ENCODE results near the gene ARRB1. TPM values are rescaled to one million over a fixed set of nuclear protein-coding genes. Genes with fewer than 3 reads are reported as not detected.

Gene ARRB1
- total RNA-seq, 4 donors from 2014 or later, result 15.7 to 44.7 (median 27.7) TPM

DNA sequence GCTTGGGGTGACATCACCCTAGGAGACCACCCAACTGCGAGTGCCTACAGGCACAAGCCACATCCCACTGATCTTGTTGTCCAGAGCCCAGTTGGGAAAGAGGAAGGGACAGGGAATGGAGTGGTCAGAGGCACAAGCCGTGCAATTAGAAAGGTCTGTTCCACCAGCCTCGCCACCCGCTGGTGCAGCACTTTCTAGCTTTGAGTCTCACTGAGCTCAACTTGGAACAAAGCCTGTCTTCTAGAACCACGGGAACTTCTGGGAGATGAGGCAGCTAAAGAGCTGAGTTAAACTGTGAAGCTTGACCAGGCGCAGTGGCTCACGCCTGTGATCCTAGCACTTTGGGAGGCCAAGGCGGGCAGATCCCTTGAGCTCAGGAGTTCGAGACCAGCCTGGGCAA lies 81.6 kb downstream of the ARRB1 start:
- intact Hi-C loops (cut with DNase I), result no loop called here
- Histone ChIP-seq H3K36me3 (peaks cover 0 to 4% of the 10 kb centered on the region in 2 donors), H3K27ac (no peak overlapping the region), H3K27me3 (no peaks in the 10 kb centered on the region), H3K4me1 (no peaks in the 10 kb centered on the region), H3K4me3 (replicated peaks in 1 of 3) (no peak overlapping the region), H3K9me3 (no peaks in the 10 kb centered on the region)
- DNase-seq, result no peak
- 83 to 91% methylated on average over 5 to 9 of the region's 9 CpGs for WGBS, 2 donors
- TF ChIP-seq, protein P1, sequence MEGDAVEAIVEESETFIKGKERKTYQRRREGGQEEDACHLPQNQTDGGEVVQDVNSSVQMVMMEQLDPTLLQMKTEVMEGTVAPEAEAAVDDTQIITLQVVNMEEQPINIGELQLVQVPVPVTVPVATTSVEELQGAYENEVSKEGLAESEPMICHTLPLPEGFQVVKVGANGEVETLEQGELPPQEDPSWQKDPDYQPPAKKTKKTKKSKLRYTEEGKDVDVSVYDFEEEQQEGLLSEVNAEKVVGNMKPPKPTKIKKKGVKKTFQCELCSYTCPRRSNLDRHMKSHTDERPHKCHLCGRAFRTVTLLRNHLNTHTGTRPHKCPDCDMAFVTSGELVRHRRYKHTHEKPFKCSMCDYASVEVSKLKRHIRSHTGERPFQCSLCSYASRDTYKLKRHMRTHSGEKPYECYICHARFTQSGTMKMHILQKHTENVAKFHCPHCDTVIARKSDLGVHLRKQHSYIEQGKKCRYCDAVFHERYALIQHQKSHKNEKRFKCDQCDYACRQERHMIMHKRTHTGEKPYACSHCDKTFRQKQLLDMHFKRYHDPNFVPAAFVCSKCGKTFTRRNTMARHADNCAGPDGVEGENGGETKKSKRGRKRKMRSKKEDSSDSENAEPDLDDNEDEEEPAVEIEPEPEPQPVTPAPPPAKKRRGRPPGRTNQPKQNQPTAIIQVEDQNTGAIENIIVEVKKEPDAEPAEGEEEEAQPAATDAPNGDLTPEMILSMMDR (IDR thresholded peaks at IDR 0.05), result no peak
- no peak for TF ChIP-seq POLR2A (IDR thresholded peaks at IDR 0.05)

DNA sequence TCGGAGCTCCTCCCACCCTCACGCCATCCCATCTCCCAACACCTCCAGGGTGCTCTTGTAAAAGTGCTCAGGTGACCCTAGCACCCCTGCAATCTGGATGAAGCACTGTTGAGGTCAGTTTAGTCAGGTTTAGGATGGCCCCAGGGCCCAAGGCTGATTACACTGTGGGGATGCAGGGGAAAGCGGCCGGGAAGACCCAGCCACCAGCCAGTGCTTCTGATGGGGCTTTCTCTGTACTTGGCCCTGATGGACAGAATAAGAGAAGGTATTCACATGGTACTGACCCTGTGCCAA lies 82.1 kb downstream of the ARRB1 start:
- Histone ChIP-seq H3K27me3 (no peaks in the 10 kb centered on the region), H3K4me3 (replicated peaks in 1 of 3) (no peak overlapping the region), H3K36me3 (peaks cover 0 to 4% of the 10 kb centered on the region in 2 donors), H3K27ac (no peak overlapping the region), H3K9me3 (no peaks in the 10 kb centered on the region), H3K4me1 (no peaks in the 10 kb centered on the region)
- TF ChIP-seq, protein P1 (IDR thresholded peaks at IDR 0.05), result no peak
- TF ChIP-seq POLR2A (IDR thresholded peaks at IDR 0.05), result no peak
- no peak for DNase-seq
- WGBS, 2 donors, result 85 to 96% methylated on average over 4 of the region's 4 CpGs
- intact Hi-C loops (cut with DNase I), result no loop called here

DNA sequence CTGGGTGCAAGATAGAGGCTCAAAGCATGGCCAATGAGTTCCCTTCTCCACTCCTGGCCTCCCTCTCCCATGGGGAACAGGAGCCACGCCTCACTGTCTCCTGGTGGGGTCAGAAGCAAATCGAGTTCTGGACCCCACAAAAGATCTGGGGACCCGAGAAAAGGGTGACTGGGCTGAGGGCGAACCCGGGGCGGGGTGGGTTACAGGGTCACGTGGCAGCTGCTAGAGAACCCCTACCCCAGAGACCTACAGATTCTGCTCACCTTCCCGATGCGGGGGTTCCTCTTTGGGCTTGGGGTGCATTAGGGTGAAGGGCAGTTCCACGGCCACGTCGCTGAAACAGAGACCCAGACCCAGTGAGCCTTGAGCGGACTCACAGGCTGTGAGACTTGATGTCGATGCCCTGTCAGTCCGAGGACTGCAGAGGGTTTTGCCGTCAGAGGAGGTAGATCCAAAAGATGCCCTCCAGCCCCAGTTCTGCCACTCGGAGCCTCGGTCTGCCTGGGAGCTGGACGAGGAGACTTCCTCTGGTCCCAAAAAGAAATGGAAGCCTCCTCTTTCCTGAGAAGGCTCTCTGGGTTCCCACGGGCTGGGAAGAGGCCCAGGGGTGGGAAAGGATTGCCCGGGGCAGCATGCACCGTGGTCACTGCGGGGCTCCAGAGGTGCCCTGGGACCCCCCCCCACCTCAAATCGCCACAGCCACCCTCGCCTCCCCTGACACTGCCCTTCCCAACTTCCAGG lies 82.7 kb downstream of the ARRB1 start:
- no peak for DNase-seq
- intact Hi-C loops (cut with DNase I), result no loop called here
- H3K4me3 ChIP-seq (replicated peaks in 1 of 3), result no peak overlapping the region
- H3K36me3 ChIP-seq, result peaks cover 0 to 4% of the 10 kb centered on the region in 2 donors
- no peaks in the 10 kb centered on the region for H3K4me1 ChIP-seq
- no peak for TF ChIP-seq POLR2A (IDR thresholded peaks at IDR 0.05)
- TF ChIP-seq, protein P1 (IDR thresholded peaks at IDR 0.05), result no peak
- H3K9me3 ChIP-seq, result no peaks in the 10 kb centered on the region
- no peaks in the 10 kb centered on the region for H3K27me3 ChIP-seq
- 91 to 95% methylated on average over 18 to 25 of the region's 25 CpGs for WGBS, 2 donors
- H3K27ac ChIP-seq, result no peak overlapping the region

DNA sequence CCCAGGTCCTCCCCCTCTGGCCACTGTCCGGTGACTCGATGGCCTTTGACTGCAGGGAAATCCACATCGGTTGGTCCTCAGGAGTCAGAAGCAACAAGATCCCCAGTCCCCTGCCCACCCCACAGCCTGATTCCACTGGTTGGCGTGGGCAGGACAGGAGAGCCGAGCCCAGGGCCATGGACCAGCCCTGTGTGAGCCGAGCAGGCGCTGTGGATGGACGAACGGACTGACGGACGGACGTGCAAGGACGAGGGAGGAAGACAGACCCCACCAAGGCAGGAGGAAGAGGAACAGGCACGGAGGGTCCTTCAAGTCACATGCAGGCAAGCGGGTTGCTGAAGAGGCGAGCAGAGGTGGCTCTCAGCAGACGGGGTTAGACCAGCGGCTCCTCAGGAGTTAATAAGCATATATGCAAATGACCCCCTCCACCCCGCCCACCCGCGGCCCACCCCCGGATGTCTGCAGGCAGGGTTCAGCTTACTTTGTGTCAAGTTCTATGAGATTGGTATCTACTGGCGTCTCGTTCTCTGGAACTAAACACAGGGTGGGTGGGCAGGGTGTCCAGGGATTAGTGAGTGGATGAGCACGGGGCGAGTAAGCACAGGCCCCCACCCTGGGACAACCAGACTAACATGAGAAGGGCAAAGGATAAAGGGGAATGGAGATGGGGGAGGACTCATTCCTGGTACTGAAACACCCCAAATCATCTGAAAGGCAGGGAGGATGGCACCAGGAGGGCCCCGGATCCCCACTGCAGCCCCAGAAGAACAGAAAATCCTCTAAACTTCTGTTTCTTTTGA lies 84.1 kb downstream of the ARRB1 start:
- intact Hi-C loops (cut with DNase I), result no loop called here
- no peaks in the 10 kb centered on the region for H3K27me3 ChIP-seq
- DNase-seq, result no peak
- no peaks in the 10 kb centered on the region for H3K4me1 ChIP-seq
- H3K36me3 ChIP-seq, result peaks cover 0 to 2% of the 10 kb centered on the region in 2 donors
- no peaks in the 10 kb centered on the region for H3K9me3 ChIP-seq
- 74 to 78% methylated on average over 25 to 27 of the region's 27 CpGs for WGBS, 2 donors
- TF ChIP-seq, protein P1 (IDR thresholded peaks at IDR 0.05), result no peak
- TF ChIP-seq POLR2A (IDR thresholded peaks at IDR 0.05), result no peak
- H3K27ac ChIP-seq, result no peak overlapping the region
- H3K4me3 ChIP-seq (replicated peaks in 1 of 3), result no peak overlapping the region

All from thyroid gland (tissue), 4 donors.